Activated CD8-positive, alpha-beta memory T cell treated with anti-CD3 and anti-CD28 coated beads for 36 hours (primary cell): ENCODE results near the gene CCNB2. TPM values are rescaled to one million over a fixed set of nuclear protein-coding genes. Genes with fewer than 3 reads are reported as not detected.
"Not testable (repeated sequence)": the region's sequence is repeated elsewhere in the genome, so short reads cannot be mapped to it uniquely, and the experiment has no call there.

ENCODE experiments used
- CTCF ChIA-PET: fragments of 350-600 bp; sonication (Branson Sonifier 250); formaldehyde crosslinking; loops from one replicate; lab custom pipeline; 2021; ENCODE audit warnings: antibody characterized with exemption; lab: Charles Lee
- POLR2A ChIA-PET: fragments of 350-600 bp; sonication (Branson Sonifier 250); formaldehyde crosslinking; loops from one replicate; lab custom pipeline; 2021; ENCODE audit warnings: antibody characterized with exemption; lab: Charles Lee
- total RNA-seq, 2 experiments: library from RNA; stranded (reverse); gene quantifications; one replicate each; pipeline ENCODE4 v1.2.3, GENCODE V29; 2021

The CCNB2 gene
- total RNA-seq = 10 to 100 TPM; 39.2 to 40.6 TPM

DNA sequence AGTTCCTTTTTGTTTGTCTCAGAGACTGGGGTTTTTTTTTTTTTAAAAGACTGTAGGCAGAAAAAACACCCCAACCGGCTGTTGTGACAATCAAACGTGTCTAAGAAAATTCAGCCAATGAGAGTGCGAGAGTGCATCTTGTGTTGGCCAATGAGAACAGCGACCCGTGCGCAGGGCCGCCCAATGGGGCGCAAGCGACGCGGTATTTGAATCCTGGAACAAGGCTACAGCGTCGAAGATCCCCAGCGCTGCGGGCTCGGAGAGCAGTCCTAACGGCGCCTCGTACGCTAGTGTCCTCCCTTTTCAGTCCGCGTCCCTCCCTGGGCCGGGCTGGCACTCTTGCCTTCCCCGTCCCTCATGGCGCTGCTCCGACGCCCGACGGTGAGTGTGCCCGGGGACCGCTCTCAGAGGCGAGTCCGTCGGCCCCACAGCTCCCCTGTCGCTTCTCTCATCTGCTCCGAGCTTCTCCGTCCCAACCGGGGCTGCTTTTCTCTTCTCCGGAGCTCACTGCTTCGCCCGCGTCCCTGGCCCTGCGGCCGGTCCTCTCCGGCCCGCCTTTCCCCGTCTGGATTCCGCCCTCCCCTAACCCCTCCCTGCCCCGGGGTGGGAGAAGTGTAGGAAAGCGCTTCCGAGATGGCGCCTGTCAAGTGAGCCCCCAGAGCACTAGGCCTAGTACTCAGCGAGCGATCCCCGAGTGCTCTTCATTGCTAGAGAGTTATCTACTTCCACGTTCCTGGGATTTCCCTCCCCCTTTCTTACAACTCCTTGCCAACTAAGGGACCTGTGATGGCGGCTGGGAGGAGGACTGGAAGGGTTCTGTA is at the start of gene CCNB2:
CCNB2 (plus strand) TSS at position 235 of the 821 bp plus-strand sequence; CDS start at position 358, 123 bp downstream.
- ChIA-PET POLR2A (no interaction called here), CTCF (no interaction called here)

DNA sequence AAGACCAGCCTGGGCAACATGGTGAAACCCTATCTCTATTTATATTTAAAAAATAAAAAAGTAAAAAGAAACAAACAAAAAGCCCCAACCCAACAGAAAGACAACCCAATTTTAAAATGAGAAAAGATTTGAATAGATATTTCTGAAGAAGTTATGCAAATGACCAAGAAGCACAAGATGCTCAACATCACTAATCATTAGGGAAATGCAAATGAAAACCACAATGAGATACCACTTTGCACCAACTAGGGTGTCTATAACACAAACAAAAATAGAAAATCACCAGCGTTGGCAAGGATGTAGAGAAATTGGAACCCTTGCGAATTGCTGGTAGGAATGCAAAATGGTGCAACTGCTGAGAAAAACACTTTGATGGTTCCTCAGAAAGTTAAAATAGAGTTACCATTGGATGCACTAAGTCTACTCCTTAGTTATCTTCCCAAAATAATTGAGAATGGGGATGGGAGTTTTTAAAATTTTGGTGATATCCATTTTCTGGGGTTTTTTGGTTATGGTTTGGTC is 45.8 kb upstream of the CCNB2 start:
- ChIA-PET POLR2A (no interaction called here), CTCF (no interaction called here)

DNA sequence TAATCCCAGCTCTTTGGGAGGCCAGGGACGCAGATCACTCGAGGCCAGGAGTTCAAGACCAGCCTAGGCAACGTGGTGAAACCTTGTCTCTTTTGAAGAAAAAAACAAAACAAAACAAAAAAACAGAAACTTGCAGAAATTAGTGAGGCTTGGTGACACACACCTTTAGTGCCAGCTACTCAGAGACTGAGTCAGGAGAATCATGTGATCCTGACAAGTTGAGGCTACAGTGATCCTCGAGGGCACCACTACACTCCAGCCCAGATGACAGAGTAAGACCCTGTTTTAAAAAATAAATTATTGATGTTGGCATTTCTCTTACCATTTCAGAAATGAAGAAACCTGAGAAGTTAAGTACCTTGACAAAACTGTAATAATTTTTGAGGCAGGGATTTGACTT is 44.6 kb upstream of the CCNB2 start:
- CTCF ChIA-PET = no interaction called here

DNA sequence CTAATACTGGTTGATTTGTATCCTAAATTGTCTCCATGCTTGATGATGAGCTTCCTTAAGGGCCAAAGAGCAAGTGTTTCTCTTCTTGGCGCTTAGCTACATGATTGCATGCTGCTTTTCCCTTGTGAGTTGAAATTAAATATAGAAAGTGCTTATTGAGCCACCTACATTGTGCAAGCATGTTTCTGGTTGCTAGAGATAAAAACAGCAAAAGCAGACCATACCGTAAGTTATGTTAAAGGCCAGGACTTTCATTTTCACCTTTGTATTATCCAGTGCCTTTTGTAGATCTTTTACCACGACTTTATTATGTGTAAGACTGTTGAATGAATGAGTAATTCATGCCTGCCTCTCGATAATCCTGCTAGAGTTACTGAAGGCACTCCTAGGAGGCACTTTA is 41.9 kb upstream of the CCNB2 start:
- ChIA-PET CTCF (interaction anchor here (1.1 kb wide), 1 partner anchor 11 kb away, joined by 3 read pairs; no protein-coding TSS in a partner anchor), POLR2A (no interaction called here)

More for the DNA sequence above, 44.6 kb upstream of the CCNB2 start:
- POLR2A ChIA-PET = no interaction called here

DNA sequence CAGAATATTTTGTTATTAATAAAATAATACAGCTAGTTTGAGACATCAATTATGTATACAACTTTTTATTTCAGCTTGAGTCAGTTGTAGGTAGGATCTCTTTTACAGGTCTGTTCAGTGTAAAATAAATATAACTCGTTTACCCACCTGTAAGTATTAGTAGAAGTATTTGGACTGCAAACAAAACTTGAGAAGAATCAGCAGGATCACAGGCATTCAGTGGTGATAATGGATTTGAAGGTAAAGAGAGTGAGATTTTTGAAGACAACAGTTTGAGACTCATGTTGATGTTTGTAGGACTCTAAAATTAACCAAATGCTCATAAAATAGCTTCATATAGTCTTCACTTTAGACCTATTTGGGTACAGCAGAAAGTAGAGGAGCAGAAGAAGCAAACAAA is 35.5 kb upstream of the CCNB2 start:
- CTCF ChIA-PET = no interaction called here
- POLR2A ChIA-PET = interaction anchor here (0.6 kb wide), 1 partner anchor 319 kb away, joined by 4 read pairs; no protein-coding TSS in a partner anchor

DNA sequence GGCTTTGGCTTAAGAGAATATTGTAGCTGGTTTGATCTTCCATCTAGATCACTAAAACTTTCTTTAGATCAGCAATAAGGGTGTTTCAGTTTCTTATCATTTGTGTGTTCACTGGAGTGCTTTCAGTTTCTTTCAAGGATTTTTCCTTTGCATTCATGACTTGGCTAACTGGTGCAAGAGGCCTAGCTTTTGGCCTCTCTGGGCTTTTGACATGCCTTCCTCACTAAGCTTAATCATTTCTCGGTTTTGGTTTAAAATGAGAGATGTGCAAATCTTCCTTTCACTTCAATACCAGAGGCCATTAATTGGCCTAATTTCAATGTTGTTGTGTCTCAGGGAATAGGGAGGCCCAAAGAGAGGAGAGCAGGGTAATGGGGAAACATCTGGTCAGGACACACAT is 30.3 kb upstream of the CCNB2 start:
- POLR2A ChIA-PET = no interaction called here
- CTCF ChIA-PET = no interaction called here

DNA sequence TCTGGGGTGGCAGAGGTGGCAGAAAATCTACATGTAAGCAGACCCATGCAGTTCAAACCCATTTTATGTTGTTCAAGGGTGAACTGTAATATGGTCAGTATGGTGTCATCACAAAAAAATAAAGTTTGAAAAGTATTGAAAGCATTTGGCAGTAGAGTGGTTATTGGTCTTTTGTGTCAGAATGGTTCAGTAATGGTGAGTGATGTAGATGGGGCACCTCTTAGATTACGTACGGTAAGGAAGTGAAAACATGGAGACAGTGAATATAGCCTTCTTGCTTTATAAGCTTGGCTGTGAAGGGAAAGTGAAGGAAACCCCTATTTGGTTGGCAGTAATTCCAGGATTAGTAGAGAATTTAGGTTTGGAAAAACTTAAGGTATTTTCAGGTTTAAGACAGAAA is 17.2 kb upstream of the CCNB2 start:
- CTCF ChIA-PET = no interaction called here

DNA sequence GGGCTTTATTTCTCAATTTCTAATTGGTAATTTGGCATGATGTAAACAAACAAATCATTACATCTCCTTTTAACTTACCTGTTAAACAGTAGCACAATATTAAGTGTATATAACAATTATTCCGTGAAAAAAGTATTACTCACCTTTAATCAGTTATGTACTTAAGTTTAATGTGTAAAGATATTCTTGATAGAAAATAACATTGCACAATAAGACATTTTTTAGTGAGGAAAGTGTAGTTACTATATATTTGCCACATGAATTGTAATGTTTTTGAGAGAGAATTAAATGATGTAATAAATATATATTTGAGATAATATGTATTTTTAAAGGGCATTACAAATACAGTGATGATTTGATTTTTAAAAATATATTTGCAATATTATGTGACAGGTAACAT is 10.9 kb upstream of the CCNB2 start:
- ChIA-PET POLR2A (no interaction called here), CTCF (no interaction called here)

More for the DNA sequence above, 17.2 kb upstream of the CCNB2 start:
- POLR2A ChIA-PET = no interaction called here

DNA sequence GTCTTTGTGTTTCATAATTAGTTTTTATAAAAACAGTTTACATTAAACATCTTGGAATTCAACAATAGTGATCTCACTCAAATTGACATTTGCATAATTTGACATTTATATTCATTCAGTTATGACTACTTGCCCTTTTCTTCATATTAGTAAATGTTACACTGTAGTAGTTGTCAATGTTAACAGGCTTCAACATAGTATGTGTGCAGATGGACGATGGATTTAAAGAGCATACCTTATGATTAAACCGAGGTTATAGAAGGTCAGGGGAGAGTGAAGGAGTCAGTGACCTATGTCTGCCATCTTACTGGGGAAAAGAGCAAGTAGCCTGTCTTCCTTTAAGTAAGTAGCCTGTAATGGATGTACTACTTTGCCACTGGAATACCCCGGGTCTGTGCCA is 8.5 kb upstream of the CCNB2 start:
- ChIA-PET POLR2A (no interaction called here), CTCF (no interaction called here)

DNA sequence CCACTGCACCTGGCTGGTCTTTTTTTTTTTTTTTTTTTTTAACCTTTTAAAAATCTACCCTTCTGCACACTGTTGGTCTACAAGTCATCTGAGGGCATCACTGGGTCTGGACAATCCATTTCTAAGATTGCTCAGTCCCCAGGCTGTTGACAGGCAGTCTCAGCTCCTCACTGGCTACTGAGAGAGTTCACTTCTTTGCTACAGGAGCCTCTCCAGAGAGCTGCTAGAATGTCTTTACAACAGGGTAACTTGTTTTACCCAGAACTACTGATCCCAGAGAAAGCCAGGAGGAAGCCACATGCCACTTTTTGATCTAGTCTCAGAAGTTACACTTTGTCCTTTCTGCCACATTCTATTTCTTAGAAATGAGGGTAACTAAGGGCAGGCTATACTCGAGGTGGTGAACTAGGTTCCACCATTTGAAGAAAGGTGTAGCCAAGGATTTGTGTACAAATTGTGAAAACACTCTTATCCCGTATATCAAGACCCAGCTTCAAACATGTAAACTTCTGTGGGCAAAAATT is 5.7 kb upstream of the CCNB2 start:
- POLR2A ChIA-PET = interaction anchor here (0.7 kb wide), 1 partner anchor 105 kb away, joined by 9 read pairs; no protein-coding TSS in a partner anchor
- CTCF ChIA-PET = no interaction called here

DNA sequence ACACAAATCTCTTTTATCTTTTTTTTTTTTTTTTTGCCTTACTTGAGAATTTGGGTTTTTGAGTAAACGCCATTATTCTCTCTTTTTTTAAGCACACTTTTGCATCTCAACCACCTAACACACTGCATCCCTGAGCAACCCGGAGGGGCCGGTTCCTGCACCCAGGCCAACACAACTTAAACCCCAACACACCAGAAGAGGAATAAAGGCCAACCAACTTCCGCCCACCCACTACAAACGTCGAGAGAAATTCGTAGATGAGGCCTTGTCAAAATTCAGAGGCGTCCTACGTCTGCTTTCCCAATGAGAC is 389 bp upstream of the CCNB2 start:
- CTCF ChIA-PET = interaction anchor here (0.7 kb wide), 1 partner anchor 23 kb away, joined by 3 read pairs; no protein-coding TSS in a partner anchor
- POLR2A ChIA-PET = no interaction called here

DNA sequence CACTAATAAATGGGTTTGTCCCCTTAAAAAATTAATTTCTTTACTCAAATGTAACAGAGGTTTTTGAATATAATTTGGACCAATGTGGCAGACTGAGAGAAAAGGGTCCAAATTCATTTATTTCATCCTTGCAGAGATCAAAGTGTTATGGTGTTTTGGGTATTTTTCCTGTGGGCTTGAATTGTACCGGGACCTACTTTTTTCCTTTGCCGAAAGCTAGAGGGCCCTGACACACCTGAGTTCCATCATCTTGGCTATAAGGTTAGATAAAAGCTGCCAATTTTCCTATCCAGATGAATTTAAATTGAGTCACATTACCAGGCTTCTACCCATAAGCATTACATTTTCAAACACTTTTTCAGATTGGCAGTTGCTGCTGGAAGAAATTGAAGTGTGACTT is 908 bp downstream of the CCNB2 start:
- POLR2A ChIA-PET = no interaction called here
- CTCF ChIA-PET = no interaction called here

DNA sequence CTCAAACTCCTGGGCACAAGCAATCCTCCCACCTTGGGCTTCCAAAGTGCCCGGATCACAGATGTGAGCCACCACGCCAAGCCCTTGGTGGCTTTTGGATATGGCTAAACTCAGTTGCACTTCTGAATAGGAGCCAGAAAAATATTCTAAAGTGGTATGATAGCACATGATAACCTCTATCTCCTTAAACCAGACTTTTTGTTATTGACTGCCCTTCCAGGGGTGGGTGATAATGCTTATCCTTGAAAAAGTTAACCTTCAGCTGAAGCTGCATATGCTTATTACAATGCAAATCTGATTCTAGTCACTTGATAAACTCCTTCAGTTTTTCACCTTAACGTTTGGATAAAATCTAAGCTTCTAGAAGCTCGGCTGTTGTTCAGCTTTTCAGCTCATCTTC is 6.3 kb downstream of the CCNB2 start:
- CTCF ChIA-PET = interaction anchor here (0.6 kb wide), 1 partner anchor 51 kb away, joined by 3 read pairs; no protein-coding TSS in a partner anchor
- POLR2A ChIA-PET = interaction anchor here (0.6 kb wide), 1 partner anchor 39 kb away, joined by 3 read pairs; no protein-coding TSS in a partner anchor

DNA sequence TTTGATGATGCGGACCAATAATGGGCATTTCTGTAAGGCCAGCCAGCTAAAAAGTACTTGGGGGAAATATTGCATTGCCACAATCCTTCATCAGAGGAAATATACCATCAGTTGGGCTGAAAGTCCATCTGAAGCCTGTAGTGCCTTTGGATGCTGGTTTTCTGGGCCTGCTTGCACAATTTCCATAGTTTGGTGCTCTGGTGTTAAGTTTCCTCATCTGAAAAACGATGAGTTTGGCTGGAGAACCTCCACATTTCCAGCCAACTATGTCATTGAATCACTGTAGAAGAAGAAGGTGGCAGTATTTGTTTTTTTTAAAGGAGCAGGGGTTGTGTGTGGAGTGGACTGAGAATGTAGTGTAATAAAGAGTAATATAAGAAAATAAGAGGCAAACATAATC is 10.1 kb downstream of the CCNB2 start:
- CTCF ChIA-PET = no interaction called here
- POLR2A ChIA-PET = no interaction called here

DNA sequence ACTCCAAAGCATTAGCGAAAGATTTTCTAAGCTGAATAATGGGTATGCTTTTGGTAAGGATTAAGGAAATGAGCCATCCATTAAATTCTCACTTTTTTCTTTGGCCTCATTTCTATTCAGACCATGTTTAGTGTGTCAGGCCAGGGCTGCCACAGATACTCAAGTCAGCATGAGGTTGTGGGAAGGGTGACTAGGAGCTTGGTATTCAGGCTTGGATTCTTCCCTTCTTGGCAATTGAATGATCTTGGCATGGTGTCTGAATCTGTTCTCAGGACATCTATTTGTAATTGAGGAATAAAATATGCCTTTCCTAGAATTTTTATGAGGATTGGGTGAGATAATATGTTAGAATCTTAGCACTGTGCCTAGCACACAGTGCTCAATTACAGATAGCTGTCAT is 11.2 kb downstream of the CCNB2 start:
- ChIA-PET POLR2A (no interaction called here), CTCF (no interaction called here)

DNA sequence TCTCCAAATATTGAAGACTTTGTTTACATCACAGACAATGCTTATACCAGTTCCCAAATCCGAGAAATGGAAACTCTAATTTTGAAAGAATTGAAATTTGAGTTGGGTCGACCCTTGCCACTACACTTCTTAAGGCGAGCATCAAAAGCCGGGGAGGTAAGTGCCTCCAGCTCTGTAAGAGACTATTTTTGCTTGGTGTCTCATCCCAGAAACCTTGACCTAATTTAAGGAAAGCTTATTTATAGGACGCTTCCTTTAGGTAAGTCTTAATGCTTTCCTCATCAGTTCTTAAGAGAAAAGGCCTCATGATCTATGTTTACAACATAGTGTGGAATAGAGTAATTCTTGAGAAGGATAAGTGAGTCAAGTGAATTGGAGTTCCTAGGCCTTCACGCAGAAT is 11.8 kb downstream of the CCNB2 start:
- POLR2A ChIA-PET = no interaction called here
- CTCF ChIA-PET = no interaction called here

DNA sequence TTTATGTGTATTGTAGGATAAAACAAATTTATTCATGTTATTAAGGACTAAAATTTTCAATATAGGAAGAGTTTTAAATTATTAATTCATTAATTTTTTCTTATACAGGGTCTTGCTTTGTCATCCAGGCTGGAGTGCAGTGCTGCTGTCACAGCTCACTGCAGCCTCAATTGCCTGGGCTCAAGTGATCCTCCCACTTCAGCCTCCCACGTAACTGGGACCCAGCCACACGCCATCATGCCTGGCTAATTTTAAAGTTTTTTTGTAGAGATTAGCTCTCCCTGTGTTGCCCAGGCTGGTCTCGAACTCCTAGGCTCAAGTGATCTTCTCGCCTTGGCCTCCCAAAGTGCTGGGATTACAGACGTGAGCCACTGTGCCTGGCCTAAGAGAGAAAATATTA is 14.7 kb downstream of the CCNB2 start:
- ChIA-PET POLR2A (no interaction called here), CTCF (no interaction called here)

DNA sequence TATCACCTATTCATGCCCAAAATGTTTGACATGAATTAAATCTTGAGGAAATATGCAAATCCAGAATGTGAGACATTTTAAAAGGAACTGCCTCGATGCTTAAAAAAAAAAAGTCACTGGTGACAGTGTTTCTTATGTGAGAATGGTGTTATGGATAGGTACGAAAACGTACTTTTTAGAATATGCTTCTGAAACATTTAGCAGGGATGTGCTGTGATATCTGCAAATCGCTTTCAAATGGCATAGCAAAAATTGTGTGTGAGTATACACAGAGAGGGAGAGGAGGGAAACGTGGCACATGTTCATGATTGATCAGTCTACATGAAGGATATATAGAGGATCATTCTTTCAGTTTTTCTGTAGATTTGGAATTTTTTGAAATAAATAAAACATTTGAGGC is 16.0 kb downstream of the CCNB2 start:
- ChIA-PET CTCF (no interaction called here), POLR2A (no interaction called here)

DNA sequence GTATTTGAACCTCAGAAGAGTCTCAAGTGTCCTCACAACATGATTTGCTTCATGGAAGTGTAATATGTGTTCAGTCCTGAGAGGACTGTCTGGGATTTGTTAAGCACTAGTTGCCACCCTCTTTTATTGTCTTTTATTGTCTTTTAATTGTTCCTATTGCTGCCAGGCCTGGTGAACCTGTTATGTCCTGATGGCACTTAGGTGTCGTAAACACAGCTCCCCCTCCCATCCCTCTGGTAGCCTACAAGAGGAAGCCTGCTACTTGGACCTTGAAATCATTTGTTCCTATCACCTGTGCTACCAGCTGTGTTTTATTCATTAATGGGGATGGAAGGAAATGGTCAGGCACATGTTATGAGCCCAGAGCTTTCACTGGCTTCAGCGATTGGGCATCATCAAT is 19.3 kb downstream of the CCNB2 start:
- POLR2A ChIA-PET = no interaction called here
- CTCF ChIA-PET = no interaction called here

DNA sequence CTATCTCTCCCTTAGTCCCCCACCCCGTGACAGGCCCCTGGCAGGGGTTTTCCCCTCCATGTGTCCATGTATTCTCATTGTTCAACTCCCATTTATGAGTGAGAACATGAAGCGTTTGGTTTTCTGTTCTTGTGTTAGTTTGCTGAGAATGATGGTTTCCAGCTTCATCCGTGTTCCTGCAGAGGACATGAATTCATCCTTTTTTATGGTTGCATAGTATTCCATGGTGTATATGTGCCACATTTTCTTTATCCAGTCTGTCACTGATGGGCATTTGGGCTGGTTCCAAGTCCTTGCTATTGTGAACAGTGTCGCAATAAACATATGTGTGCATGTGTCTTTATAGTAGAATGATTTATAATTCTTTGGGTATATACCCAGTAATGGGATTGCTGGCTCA is 20.7 kb downstream of the CCNB2 start:
- CTCF ChIA-PET, POLR2A ChIA-PET: not testable (repeated sequence)

DNA sequence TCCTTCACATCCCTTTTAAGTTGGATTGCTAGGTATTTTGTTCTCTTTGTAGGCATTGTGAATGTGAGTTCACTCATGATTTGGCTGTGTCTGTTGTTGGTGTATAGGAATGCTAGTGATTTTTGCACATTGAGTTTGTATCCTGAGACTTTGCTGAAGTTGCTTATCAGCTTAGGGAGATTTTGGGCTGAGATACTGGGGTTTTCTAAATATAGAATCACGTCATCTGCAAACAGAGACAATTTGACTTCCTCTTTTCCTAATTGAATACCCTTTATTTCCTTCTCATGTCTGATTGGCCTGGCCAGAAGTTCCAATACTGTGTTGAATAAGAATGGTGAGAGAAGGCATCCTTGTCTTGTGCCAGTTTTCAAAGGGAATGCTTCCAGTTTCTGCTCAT is 22.3 kb downstream of the CCNB2 start:
- CTCF ChIA-PET = interaction anchor here (0.6 to 1.3 kb wide), 2 partner anchors 10 to 23 kb away, joined by 3 to 5 read pairs; no protein-coding TSS in a partner anchor
- POLR2A ChIA-PET = not testable (repeated sequence)
